AG04449 (cell line): ENCODE data around the gene ADGRL3.

Experiments
- CTCF ChIA-PET: fragments of 350-600 bp; formaldehyde crosslinking; extraction: SDS; loops from one replicate; lab custom pipeline; 2021; ENCODE audit warnings: antibody characterized with exemption; lab: Yijun Ruan, JAX
- POLR2A ChIA-PET: fragments of 400-600, 350-600 bp; formaldehyde crosslinking; extraction: SDS; loops from one replicate; lab custom pipeline; 2020; ENCODE audit warnings: antibody characterized with exemption, inconsistent platforms; lab: Yijun Ruan, JAX
- DNase-seq: peaks from one replicate; pipeline ENCODE4 v3.0.0-alpha.2; 2010; ENCODE audit warnings: low read depth, low spot score
- H3K4me3 ChIP-seq: 2 replicates; pipeline ENCODE4 v1.5.1; 2011; ENCODE audit warnings: low read depth, mild to moderate bottlenecking, control low read depth, low read length
- TF ChIP-seq, protein P1 (sequence below): IDR thresholded peaks from one replicate; pipeline ENCODE4 v1.5.1; 2011; ENCODE audit warnings: mild to moderate bottlenecking, moderate library complexity, low read length, control low read depth, inconsistent platforms; ENCODE audit not compliant: insufficient read depth; ENCODE audit errors: missing control alignments

Gene ADGRL3

DNA sequence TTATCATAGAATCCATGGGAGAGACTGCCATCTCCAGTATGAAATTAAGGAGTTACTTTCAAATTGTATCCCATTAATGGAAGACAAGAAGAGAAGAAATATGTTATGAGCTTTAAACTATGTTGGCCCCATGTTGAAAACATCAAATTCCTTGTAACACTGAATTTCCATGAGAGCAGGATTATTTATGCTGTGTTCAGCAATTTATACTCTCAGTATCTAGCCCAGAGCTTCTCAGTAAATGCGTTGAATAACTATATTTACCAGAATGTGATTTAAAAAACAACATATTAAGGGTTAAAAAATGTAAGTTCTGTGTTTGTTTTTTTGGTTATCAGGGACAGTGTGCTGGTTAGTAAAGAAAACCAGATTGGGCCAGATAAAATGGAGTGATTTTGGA is 74.2 kb downstream of the ADGRL3 start:
- TF ChIP-seq, protein P1, sequence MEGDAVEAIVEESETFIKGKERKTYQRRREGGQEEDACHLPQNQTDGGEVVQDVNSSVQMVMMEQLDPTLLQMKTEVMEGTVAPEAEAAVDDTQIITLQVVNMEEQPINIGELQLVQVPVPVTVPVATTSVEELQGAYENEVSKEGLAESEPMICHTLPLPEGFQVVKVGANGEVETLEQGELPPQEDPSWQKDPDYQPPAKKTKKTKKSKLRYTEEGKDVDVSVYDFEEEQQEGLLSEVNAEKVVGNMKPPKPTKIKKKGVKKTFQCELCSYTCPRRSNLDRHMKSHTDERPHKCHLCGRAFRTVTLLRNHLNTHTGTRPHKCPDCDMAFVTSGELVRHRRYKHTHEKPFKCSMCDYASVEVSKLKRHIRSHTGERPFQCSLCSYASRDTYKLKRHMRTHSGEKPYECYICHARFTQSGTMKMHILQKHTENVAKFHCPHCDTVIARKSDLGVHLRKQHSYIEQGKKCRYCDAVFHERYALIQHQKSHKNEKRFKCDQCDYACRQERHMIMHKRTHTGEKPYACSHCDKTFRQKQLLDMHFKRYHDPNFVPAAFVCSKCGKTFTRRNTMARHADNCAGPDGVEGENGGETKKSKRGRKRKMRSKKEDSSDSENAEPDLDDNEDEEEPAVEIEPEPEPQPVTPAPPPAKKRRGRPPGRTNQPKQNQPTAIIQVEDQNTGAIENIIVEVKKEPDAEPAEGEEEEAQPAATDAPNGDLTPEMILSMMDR: no peak
- POLR2A ChIA-PET: no interaction called here
- no peak for DNase-seq
- CTCF ChIA-PET: no interaction called here
- H3K4me3 ChIP-seq: no peak overlapping the region

DNA sequence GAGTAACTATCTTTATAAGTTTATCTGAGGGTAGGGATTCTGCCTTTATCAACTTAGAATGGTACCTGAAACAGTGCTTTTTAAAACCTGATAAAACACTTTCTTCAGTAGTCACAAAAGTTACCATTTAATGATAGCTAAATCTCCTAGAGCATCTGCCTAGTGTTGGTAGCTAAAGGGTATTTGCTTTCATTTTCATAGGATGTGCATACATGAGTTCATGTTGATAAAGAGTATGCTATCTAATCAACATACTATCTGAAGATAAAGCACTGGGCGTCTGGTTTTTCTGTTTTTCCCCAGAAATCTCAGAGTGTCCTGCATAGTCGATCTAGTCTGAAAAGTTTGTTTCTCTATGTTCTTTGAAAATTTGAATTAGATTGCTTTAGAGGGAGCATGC is 75.1 kb downstream of the ADGRL3 start:
- no peak overlapping the region for H3K4me3 ChIP-seq
- CTCF ChIA-PET: no interaction called here
- DNase-seq: no peak
- TF ChIP-seq, protein P1: no peak
- POLR2A ChIA-PET: no interaction called here

DNA sequence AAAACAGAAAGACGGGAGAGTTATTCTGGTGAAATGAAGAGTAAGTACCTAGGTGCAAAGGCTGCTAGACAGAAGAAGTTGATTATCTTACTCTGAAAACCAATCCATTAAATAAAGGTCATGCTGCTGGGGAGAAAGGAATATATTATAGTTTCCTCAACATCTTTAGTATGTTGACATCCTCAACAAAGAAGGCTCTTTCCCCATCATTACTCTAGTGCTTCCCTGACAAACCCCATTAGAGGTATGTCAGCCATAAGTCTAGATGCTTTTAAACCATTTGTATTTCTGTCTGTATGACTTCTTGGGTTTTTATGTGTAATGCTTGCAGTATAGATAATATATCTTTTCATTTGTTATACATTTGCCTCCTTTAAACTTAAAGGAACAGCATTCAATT is 75.9 kb downstream of the ADGRL3 start:
- POLR2A ChIA-PET: no interaction called here
- H3K4me3 ChIP-seq: no peak overlapping the region
- no peak for DNase-seq
- CTCF ChIA-PET: no interaction called here
- TF ChIP-seq, protein P1: no peak

DNA sequence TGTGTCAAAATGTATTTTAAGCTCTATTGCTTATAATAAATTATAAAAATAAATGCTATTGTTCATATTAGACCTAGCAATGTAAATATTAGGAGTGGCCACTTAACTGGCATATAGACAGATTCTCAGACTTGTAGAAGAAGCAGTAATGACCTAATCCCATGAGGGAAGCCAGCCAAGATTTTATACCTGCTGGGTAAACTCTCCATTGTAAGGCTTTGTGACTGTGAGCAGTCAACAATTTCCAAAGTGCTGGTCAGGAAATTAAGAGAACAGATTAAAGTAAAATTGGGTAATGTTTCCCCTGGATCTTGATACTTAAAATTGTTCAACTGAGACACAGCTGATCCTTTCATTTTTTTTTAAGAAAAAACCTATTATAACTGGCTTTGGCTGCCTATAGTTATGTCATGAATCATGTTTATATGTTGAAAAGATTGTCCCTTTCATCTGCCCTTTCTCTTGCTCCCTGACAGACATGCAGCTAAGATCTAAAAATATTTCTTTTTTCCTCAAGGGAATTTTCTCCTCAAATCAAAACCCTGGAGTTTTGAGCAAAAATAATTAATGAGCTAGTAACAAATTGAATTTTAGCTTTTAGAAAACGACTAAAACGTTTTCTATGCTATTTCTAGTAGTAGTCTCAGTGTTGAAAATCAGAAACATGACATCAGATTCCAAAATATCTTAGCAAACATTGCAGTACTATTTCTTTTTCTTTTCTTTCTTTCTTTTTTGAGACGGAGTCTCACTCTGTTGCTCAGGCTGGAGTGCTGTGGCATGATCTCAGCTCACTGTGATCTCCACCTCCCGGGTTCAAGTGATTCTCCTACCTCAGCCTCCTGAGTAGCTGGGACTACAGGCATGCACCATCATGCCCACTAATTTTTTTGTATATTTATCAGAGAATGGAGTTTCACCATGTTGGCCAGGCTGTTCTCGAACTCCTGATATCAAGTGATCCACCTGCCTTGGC is 77.9 kb downstream of the ADGRL3 start:
- ChIA-PET POLR2A (no interaction called here), CTCF (no interaction called here)
- no peak overlapping the region for H3K4me3 ChIP-seq
- TF ChIP-seq, protein P1: no peak
- DNase-seq: no peak

DNA sequence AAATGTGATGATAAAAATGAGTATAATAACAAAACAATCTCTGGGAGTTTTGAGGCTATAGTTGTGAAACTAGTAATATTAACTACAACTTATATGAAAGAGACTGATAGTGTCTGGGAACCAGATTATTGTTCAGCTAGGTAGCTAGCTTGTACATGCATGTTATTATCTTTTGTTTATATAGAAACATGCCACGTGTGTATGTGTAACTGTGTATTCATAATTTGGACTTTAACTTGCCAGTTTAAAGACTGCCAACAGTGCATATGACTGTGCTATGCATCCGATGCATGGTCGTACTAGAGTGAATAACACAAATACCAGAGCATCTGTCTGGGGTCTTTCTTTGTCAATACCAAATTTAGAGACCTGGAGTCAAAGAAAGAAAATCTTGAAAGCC is 92.2 kb downstream of the ADGRL3 start:
- H3K4me3 ChIP-seq: no peak overlapping the region
- TF ChIP-seq, protein P1: no peak
- CTCF ChIA-PET: no interaction called here
- POLR2A ChIA-PET: no interaction called here
- DNase-seq: no peak

DNA sequence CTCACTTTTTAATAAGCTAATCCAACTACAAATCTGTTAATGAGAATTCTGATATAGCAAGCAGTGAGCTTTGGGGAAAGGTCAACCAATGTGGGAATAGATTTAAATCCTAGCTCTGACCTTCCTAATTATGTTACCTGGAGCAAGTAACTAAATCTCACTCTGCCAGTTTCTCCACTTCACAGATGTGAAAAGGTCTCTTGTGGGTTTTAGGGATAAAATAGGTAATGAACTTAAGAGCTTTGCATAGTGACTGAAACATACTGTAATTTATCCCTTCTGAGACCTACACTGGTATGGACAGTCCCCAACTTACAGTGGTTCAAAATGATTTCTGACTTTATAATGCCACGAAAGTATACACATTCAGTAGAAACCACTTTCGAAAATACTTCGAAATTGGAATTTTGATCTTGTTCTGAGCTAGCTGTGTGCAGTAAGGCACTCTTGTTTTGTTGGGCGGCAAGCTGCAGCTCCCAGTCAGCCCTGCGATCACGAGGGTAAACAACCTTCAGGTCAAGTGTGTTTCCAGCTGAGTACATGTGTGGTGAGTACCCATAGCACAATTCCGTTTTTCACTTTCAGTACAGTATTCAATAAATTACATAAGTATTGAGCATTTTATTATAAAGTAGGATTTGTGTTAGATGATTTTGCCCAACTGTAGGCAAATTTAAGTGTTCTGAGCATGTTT is 93.7 kb downstream of the ADGRL3 start:
- ChIA-PET POLR2A (no interaction called here), CTCF (no interaction called here)
- H3K4me3 ChIP-seq: no peak overlapping the region
- no peak for DNase-seq
- TF ChIP-seq, protein P1: no peak
